Neural progenitor cell (in vitro differentiated cells): ENCODE measurements around the gene LUZP2. TPM values are rescaled to one million over a fixed set of nuclear protein-coding genes. Genes with fewer than 3 reads are reported as not detected.
A peak's percentile ranks its signal among the peaks of the same experiment; 100 is the strongest.

Experiments
- DNase-seq: peaks from one replicate; pipeline ENCODE4 v3.0.0-alpha.2; 2016; ENCODE audit warnings: low spot score
- H2AFZ ChIP-seq: fragments of 200-600 bp; sonication (generic); replicated peaks from 2 replicates; pipeline ENCODE4 v1.6.1; 2016; ENCODE audit warnings: antibody characterized with exemption
- H3F3A ChIP-seq: fragments of 200-600 bp; sonication (generic); 2 replicates; pipeline ENCODE4 v1.6.1; 2016; ENCODE audit warnings: antibody characterized with exemption, low read depth
- H3K27ac ChIP-seq: fragments of 200-600 bp; sonication (generic); 2 replicates; pipeline ENCODE4 v1.5.1; 2016; ENCODE audit warnings: mild to moderate bottlenecking
- H3K27me3 ChIP-seq: fragments of 200-600 bp; sonication (generic); 2 replicates; pipeline ENCODE4 v1.6.1; 2016; ENCODE audit warnings: mild to moderate bottlenecking, moderate library complexity
- H3K36me3 ChIP-seq: fragments of 200-600 bp; sonication (generic); 2 replicates; pipeline ENCODE4 v1.5.1; 2016
- H3K4me1 ChIP-seq: fragments of 200-600 bp; sonication (generic); 2 replicates; pipeline ENCODE4 v1.6.1; 2016; ENCODE audit warnings: mixed run types
- H3K4me2 ChIP-seq: fragments of 200-600 bp; sonication (generic); 2 replicates; pipeline ENCODE4 v1.6.1; 2016
- H3K4me3 ChIP-seq: fragments of 200-600 bp; sonication (generic); 2 replicates; pipeline ENCODE4 v1.5.1; 2016
- H3K79me2 ChIP-seq: fragments of 200-600 bp; sonication (generic); 2 replicates; pipeline ENCODE4 v1.6.1; 2016; ENCODE audit warnings: low read depth
- H3K9ac ChIP-seq: fragments of 200-600 bp; sonication (generic); 2 replicates; pipeline ENCODE4 v1.6.1; 2016
- H3K9me3 ChIP-seq: fragments of 200-600 bp; sonication (generic); 2 replicates; pipeline ENCODE4 v1.5.1; 2016; ENCODE audit warnings: low read depth
- H4K20me1 ChIP-seq: fragments of 200-600 bp; sonication (generic); 2 replicates; pipeline ENCODE4 v1.6.1; 2016; ENCODE audit warnings: low read depth
- H3K27ac Mint-ChIP-seq: 3 replicates; pipeline ENCODE4 v1.8.0; 2021; ENCODE audit warnings: mixed read lengths
- H3K27me3 Mint-ChIP-seq: 2 replicates; pipeline ENCODE4 v1.8.0; 2022; ENCODE audit warnings: low read depth, mild to moderate bottlenecking, inconsistent platforms, moderate library complexity, mixed read lengths; ENCODE audit not compliant: insufficient read depth
- H3K36me3 Mint-ChIP-seq: 3 replicates; pipeline ENCODE4 v1.8.0; 2021; ENCODE audit warnings: mixed read lengths
- H3K4me1 Mint-ChIP-seq: 3 replicates; pipeline ENCODE4 v1.8.0; 2021; ENCODE audit warnings: mixed read lengths
- H3K4me3 Mint-ChIP-seq: 3 replicates; pipeline ENCODE4 v1.8.0; 2021; ENCODE audit warnings: mild to moderate bottlenecking, moderate library complexity, mixed read lengths
- H3K9me3 Mint-ChIP-seq: 3 replicates; pipeline ENCODE4 v1.8.0; 2020; ENCODE audit warnings: mixed read lengths
- CTCF ChIP-seq: fragments of 200-600 bp; sonication (generic); IDR thresholded peaks from 2 replicates; pipeline ENCODE4 v1.5.1; 2017; ENCODE audit warnings: antibody characterized with exemption, mild to moderate bottlenecking
- EZH2 ChIP-seq: fragments of 200-600 bp; sonication (generic); IDR thresholded peaks from 2 replicates; pipeline ENCODE4 v1.6.1; 2017; ENCODE audit warnings: antibody characterized with exemption, mild to moderate bottlenecking, moderate library complexity
- EZH2phosphoT487 ChIP-seq: fragments of 200-600 bp; sonication (generic); IDR thresholded peaks from 2 replicates; pipeline ENCODE4 v1.6.1; 2017; ENCODE audit warnings: antibody characterized with exemption
- total RNA-seq: library from RNA; depleted of rRNA; stranded (reverse); fragments of >200 nt; gene quantifications from 2 replicates; pipeline ENCODE4 v1.2.3, GENCODE V29; 2015; ENCODE audit warnings: low replicate concordance

LUZP2 gene
- total RNA-seq, 1 donor from 2014 or later = 2.5 TPM

- no peaks in the 10 kb centered on the region for H3K4me1 Mint-ChIP-seq
- no peaks in the 10 kb centered on the region for H3K27me3 Mint-ChIP-seq
- no peaks in the 10 kb centered on the region for H3K9me3 Mint-ChIP-seq
- Histone ChIP-seq H3K4me1 (no peaks in the 10 kb centered on the region), H3K27ac (no peak overlapping the region), H3F3A (no peaks in the 10 kb centered on the region), H3K27me3 (no peaks in the 10 kb centered on the region), H3K4me3 (no peak overlapping the region), H3K9me3 (no peaks in the 10 kb centered on the region), H2AFZ (no peak overlapping the region), H3K79me2 (no peaks in the 10 kb centered on the region), H4K20me1 (no peaks in the 10 kb centered on the region), H3K4me2 (no peak overlapping the region), H3K9ac (no peak overlapping the region), H3K36me3 (no peaks in the 10 kb centered on the region)
- H3K27ac Mint-ChIP-seq = no peak overlapping the region
- no peaks in the 10 kb centered on the region for H3K36me3 Mint-ChIP-seq
- no peak overlapping the region for H3K4me3 Mint-ChIP-seq
- DNase-seq = no peak
- no peak for TF ChIP-seq EZH2phosphoT487
- no peak for TF ChIP-seq CTCF
- no peak for TF ChIP-seq EZH2
These were observed 137.8 kb downstream of the LUZP2 start for GRCh38 chr11:24634606-24635160.

GRCh38 chr11:24635588-24636290 is 138.9 kb downstream of the LUZP2 start:
- Histone ChIP-seq H3F3A (no peaks in the 10 kb centered on the region), H2AFZ (peak overlapping the region; percentile 84), H3K4me3 (no peak overlapping the region), H3K9ac (no peak overlapping the region), H3K4me2 (no peak overlapping the region), H3K27ac (no peak overlapping the region), H3K79me2 (no peaks in the 10 kb centered on the region), H3K9me3 (no peaks in the 10 kb centered on the region), H4K20me1 (no peaks in the 10 kb centered on the region), H3K4me1 (no peaks in the 10 kb centered on the region), H3K27me3 (no peaks in the 10 kb centered on the region), H3K36me3 (no peaks in the 10 kb centered on the region)
- Mint-ChIP-seq H3K4me1 (no peaks in the 10 kb centered on the region), H3K9me3 (no peaks in the 10 kb centered on the region), H3K27me3 (no peaks in the 10 kb centered on the region), H3K4me3 (no peak overlapping the region), H3K27ac (no peak overlapping the region), H3K36me3 (no peaks in the 10 kb centered on the region)
- TF ChIP-seq EZH2phosphoT487 (no peak), EZH2 (no peak), CTCF (no peak)
- DNase-seq = no peak

- Histone ChIP-seq H3K4me1 (no peaks in the 10 kb centered on the region), H3K36me3 (no peaks in the 10 kb centered on the region), H3K4me3 (no peak overlapping the region), H3K9ac (no peak overlapping the region), H3K79me2 (no peaks in the 10 kb centered on the region), H2AFZ (no peak overlapping the region), H3K9me3 (no peaks in the 10 kb centered on the region), H3K27ac (no peak overlapping the region), H4K20me1 (no peaks in the 10 kb centered on the region), H3F3A (no peaks in the 10 kb centered on the region), H3K4me2 (no peak overlapping the region), H3K27me3 (no peaks in the 10 kb centered on the region)
- no peak overlapping the region for H3K27ac Mint-ChIP-seq
- no peaks in the 10 kb centered on the region for H3K27me3 Mint-ChIP-seq
- TF ChIP-seq CTCF (no peak), EZH2 (no peak), EZH2phosphoT487 (no peak)
- H3K4me1 Mint-ChIP-seq = no peaks in the 10 kb centered on the region
- no peaks in the 10 kb centered on the region for H3K36me3 Mint-ChIP-seq
- no peak for DNase-seq
- H3K4me3 Mint-ChIP-seq = no peak overlapping the region
- no peaks in the 10 kb centered on the region for H3K9me3 Mint-ChIP-seq
These were observed 139.4 kb downstream of the LUZP2 start for GRCh38 chr11:24636291-24636629.
